Non-pigmented ciliary epithelial cell (primary cell): ENCODE measurements around the gene TMCC1.
"Not testable (repeated sequence)": the region's sequence is repeated elsewhere in the genome, so short reads cannot be mapped to it uniquely, and the experiment has no call there.

Source experiments
- DNase-seq: peaks from one replicate; pipeline ENCODE4 v3.0.0-alpha.2; 2010; ENCODE audit warnings: low read depth

Gene TMCC1

DNA sequence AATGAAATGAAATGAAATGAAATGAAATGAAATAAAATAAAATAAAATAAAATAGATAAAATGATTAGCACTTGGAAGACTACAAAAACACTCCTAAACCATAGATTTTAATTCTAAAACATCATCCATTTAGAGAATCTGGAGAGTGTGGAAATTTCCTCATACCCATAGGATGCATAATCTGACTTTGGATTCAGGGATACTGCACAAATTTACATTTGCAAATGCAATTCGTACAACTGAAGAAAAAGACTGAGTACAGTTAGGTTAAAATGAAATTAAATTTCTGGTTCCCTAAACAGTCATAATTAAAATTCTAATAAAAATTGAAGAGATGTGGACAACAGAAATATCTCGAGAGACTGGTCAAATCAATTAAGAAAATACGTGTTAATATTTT lies 122.9 kb downstream of the TMCC1 start:
- DNase-seq = no peak

GRCh38 chr3:129769616-129770015 lies 123.9 kb downstream of the TMCC1 start:
- no peak for DNase-seq

DNA sequence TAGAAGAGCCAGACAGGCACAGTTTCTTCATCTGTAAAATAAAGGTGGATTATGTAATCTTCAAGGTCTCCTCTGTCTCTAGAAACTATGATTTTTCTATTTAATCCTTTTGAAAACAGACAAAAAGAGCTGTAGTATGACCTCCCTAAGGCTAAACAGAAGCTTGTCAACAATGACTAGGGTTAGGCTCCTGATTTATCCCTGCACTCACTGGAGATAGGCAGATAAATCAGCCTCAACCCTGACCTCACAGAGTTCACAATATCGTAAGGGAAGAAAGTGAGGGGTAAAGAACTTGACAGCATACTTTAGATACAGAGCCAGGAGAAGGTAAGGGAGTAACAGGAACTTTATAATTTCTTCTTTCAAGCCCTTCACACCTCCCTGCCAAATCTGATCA lies 124.8 kb downstream of the TMCC1 start:
- DNase-seq = no peak

- DNase-seq = no peak
Measured at GRCh38 chr3:129766135-129766534, 127.4 kb downstream of the TMCC1 start.

DNA sequence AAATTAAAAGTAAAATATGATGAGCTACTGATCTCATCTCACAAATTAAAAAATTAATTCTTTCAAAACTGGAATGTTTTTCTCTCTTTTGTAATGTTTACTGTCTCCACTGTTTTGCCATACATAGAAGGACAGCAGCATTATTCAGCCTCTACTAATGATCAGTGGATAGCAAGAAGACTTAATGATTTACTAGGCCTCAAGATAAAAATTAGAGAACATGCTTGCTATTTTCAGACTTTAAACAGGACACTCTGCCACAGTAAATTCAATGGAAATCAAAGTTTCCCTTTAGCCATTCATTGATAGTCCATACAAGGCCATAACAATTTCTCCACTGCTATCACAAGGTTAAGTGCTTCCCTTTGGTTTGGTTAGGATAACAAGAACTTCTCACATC lies 129.4 kb downstream of the TMCC1 start:
- no peak for DNase-seq

GRCh38 chr3:129758785-129759320 lies 134.7 kb downstream of the TMCC1 start:
- DNase-seq = no peak

GRCh38 chr3:129758306-129758705 lies 135.2 kb downstream of the TMCC1 start:
- DNase-seq = no peak

DNA sequence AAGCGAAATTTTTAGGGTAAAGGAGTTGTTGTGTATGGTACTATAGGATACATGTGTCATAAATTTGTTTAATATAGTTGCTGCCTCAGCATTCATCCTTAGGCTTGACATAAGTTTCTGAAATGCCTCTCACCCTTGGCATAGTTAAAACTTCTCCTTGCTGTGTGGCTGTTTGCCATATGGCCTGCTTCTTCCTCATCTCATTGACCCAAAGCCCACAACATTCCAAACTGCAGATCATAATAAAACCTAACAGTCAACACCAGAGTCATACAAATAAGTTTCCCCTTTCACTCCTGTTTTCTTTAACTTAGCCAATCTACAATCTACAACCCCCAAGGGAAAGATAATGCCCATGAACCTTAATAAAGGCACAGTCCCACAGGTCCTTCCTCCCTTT lies 136.6 kb downstream of the TMCC1 start:
- DNase-seq = no peak

GRCh38 chr3:129751105-129751504 lies 142.4 kb downstream of the TMCC1 start:
- DNase-seq = not testable (repeated sequence)

DNA sequence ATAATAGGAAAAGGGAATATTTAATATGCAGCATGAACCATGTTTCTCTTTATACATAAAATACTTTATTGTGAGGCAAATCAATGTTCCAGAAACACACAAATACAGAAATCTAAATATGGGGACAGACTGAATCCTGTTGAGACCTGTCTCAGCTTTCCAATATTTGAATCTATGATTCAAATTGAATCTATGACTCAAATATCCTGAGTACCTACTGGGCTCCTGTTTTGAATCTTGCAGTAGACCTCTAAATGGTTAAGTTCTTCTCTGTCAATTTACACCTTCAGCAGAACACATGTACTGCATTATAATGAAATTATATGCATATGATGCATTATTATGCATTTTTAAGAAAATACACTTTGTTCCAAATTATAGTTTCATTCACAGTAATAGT lies 143.8 kb downstream of the TMCC1 start:
- DNase-seq = no peak

- DNase-seq = no peak
Measured at GRCh38 chr3:129747992-129748391, 145.5 kb downstream of the TMCC1 start.

- no peak for DNase-seq
Measured at GRCh38 chr3:129747136-129747535, 146.4 kb downstream of the TMCC1 start.

- no peak for DNase-seq
Measured at GRCh38 chr3:129746629-129747028, 146.9 kb downstream of the TMCC1 start.

- DNase-seq = no peak
Measured at GRCh38 chr3:129745253-129745652, 148.3 kb downstream of the TMCC1 start.

- DNase-seq = no peak
Measured at GRCh38 chr3:129741794-129742193, 151.7 kb downstream of the TMCC1 start.

DNA sequence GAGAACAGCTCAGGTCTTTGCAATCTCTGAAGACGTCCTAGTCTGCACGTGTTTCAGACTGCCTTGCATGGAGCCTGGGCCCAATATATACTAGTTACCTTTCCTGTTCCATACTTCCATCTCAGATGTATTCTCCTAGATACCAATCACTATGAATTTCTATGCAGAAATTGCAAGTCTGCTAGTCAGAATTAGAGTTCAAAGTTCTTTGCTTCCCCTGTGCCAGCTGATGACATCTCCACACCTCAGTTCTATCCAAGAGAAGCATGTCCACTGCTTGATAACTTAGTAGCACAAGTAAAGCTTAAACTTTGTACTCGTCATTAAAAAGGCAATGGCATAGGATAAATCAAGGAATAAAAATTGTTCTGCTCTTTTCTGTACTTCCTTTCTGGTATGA lies 153.4 kb downstream of the TMCC1 start:
- DNase-seq = no peak

- DNase-seq = no peak
Measured at GRCh38 chr3:129739634-129740033, 153.9 kb downstream of the TMCC1 start.

DNA sequence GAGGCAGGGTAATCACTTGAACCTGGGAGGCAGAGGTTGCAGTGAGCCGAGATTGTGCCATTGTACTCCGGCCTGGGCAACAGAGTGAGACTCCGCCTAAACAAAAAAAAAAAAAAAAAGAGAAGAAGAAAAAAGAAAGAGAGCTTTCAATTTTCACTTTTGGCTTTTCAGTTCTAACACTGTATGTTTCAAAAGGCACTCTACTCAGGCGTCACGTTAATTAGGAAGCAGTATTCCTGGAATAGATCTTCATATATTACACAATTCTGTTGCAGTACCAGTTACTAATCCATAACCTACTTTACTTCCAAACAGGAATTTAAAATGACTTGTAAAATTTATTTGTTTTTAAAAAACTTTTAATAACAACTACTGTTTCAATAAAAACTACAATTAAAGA lies 155.3 kb downstream of the TMCC1 start:
- no peak for DNase-seq

- DNase-seq = no peak
Measured at GRCh38 chr3:129736070-129736469, 157.4 kb downstream of the TMCC1 start.

- no peak for DNase-seq
Measured at GRCh38 chr3:129735638-129736037, 157.9 kb downstream of the TMCC1 start.

DNA sequence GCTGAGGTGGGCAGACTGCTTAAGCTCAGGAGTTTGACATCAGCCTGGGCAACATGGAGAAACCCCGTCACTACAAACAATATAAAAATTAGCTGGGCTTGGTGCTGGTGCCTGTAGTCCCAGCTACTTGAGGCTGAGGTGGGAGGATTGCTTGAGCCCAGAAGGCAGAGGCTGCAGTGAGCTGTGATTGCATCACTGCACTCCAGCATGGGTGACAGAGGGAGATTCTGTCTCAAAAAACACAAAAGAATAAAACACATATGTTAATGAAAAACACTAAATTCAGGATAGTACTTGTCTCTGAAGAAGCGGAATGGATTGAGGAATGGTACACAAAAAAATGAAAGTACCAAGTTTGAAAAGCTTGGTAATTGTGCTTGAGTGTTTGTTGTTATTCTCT lies 159.1 kb downstream of the TMCC1 start:
- DNase-seq = no peak

GRCh38 chr3:129732200-129732876 lies 161.2 kb downstream of the TMCC1 start:
- no peak for DNase-seq

GRCh38 chr3:129727707-129728106 lies 165.8 kb downstream of the TMCC1 start:
- no peak for DNase-seq
